Thymus (tissue), 11 donors: ENCODE measurements around the gene MS4A18. TPM values are rescaled to one million over a fixed set of nuclear protein-coding genes. Genes with fewer than 3 reads are reported as not detected.

Experiments
- DNase-seq, 9 donors: peaks; one replicate each; pipeline ENCODE4 v3.0.0-alpha.2; 2013; ENCODE audit warnings: low spot score in 9 of 9, low read depth in 6 of 9, missing footprints in 1 of 9
- H3K27ac ChIP-seq, 2 donors: one replicate each; pipeline ENCODE4 v1.5.1; 2013; ENCODE audit warnings: control low read depth in 1 of 2, low read depth in 1 of 2, low read length in 1 of 2, mild to moderate bottlenecking in 1 of 2, moderate library complexity in 1 of 2
- H3K27me3 ChIP-seq, 2 donors: one replicate each; pipeline ENCODE4 v1.5.1; 2013; ENCODE audit warnings: low read length in 1 of 2; ENCODE audit not compliant: control insufficient read depth in 2 of 2, insufficient read depth in 1 of 2
- H3K36me3 ChIP-seq, 2 donors: one replicate each; pipeline ENCODE4 v1.5.1; 2013; ENCODE audit warnings: low read length in 1 of 2, mild to moderate bottlenecking in 1 of 2, moderate library complexity in 1 of 2; ENCODE audit not compliant: control insufficient read depth in 2 of 2, insufficient read depth in 2 of 2
- H3K4me1 ChIP-seq, 2 donors: one replicate each; pipeline ENCODE4 v1.5.1; 2013; ENCODE audit warnings: low read length in 2 of 2; ENCODE audit not compliant: control insufficient read depth in 2 of 2, insufficient read depth in 2 of 2
- H3K4me3 ChIP-seq, 2 donors: one replicate each; pipeline ENCODE4 v1.5.1; 2013; ENCODE audit warnings: low read length in 2 of 2, control low read depth in 1 of 2, mild to moderate bottlenecking in 1 of 2
- H3K9me3 ChIP-seq, 2 donors: one replicate each; pipeline ENCODE4 v1.5.1; 2013; ENCODE audit warnings: low read length in 1 of 2, mild to moderate bottlenecking in 1 of 2; ENCODE audit not compliant: control insufficient read depth in 2 of 2, insufficient read depth in 1 of 2
- WGBS: extraction: QIAGEN DNeasy Blood & Tissue Kit; methylation state at CpG from one replicate; pipeline ENCODE4 v1.1.7; 2013; 5-methylcytosine and 5-hydroxymethylcytosine counted together
- polyA plus RNA-seq: library from polyadenylated mRNA; stranded (reverse); fragments of 200-250 nt; gene quantifications from one replicate; pipeline ENCODE4 v1.2.3, GENCODE V29; 2013
- total RNA-seq: library from RNA; stranded (reverse); fragments of 120-200 nt; gene quantifications from one replicate; pipeline ENCODE4 v1.2.4, GENCODE V29; 2013
- donor health status: healthy.

Gene MS4A18
- total and polyA plus RNA-seq, 2 donors = 0.07 TPM; not detected in 1

- WGBS = 70% methylated on average over 4 of the region's 4 CpGs
- Histone ChIP-seq H3K36me3 (no peaks in the 10 kb centered on the region), H3K4me3 (no peak overlapping the region), H3K27me3 (peaks cover 0 to 3% of the 10 kb centered on the region in 2 donors), H3K4me1 (peaks cover 0 to 17% of the 10 kb centered on the region in 2 donors), H3K9me3 (no peaks in the 10 kb centered on the region), H3K27ac (no peak overlapping the region)
- DNase-seq = no peak
Observed at GRCh38 chr11:60777106-60777505, 52.6 kb downstream of the MS4A18 start.

- peaks cover 0 to 16% of the 10 kb centered on the region in 2 donors for H3K4me1 ChIP-seq
- WGBS = 91% methylated on average over 2 of the region's 2 CpGs
Observed at GRCh38 chr11:60777572-60777971, 53.1 kb downstream of the MS4A18 start.

GRCh38 chr11:60780065-60780464 is 55.5 kb downstream of the MS4A18 start:
- no peak overlapping the region for H3K27ac ChIP-seq
- DNase-seq = no peak
- no peak overlapping the region for H3K4me3 ChIP-seq
- peaks cover 0 to 8% of the 10 kb centered on the region in 2 donors for H3K4me1 ChIP-seq
- peaks cover 0 to 3% of the 10 kb centered on the region in 2 donors for H3K27me3 ChIP-seq
- no peaks in the 10 kb centered on the region for H3K36me3 ChIP-seq
- no peaks in the 10 kb centered on the region for H3K9me3 ChIP-seq
- 88% methylated on average over 2 of the region's 2 CpGs for WGBS

More at GRCh38 chr11:60777572-60777971, 53.1 kb downstream of the MS4A18 start:
- peaks cover 0 to 3% of the 10 kb centered on the region in 2 donors for H3K27me3 ChIP-seq
- no peak for DNase-seq
- no peaks in the 10 kb centered on the region for H3K9me3 ChIP-seq
- H3K27ac ChIP-seq = no peak overlapping the region
- H3K36me3 ChIP-seq = no peaks in the 10 kb centered on the region
- H3K4me3 ChIP-seq = no peak overlapping the region

GRCh38 chr11:60780774-60781173 is 56.3 kb downstream of the MS4A18 start:
- Histone ChIP-seq H3K36me3 (no peaks in the 10 kb centered on the region), H3K27ac (no peak overlapping the region), H3K4me1 (peaks cover 0 to 4% of the 10 kb centered on the region in 2 donors), H3K27me3 (peaks cover 0 to 3% of the 10 kb centered on the region in 2 donors), H3K9me3 (no peaks in the 10 kb centered on the region), H3K4me3 (no peak overlapping the region)
- no peak for DNase-seq

GRCh38 chr11:60781286-60781980 is 56.9 kb downstream of the MS4A18 start:
- DNase-seq = no peak
- WGBS = 91% methylated on average over 7 of the region's 7 CpGs

GRCh38 chr11:60781981-60782316 is 57.4 kb downstream of the MS4A18 start:
- no peak overlapping the region for H3K4me3 ChIP-seq
- DNase-seq = no peak
- H3K27ac ChIP-seq = no peak overlapping the region
- no peaks in the 10 kb centered on the region for H3K36me3 ChIP-seq
- H3K27me3 ChIP-seq = peaks cover 0 to 3% of the 10 kb centered on the region in 2 donors
- H3K4me1 ChIP-seq = peaks cover 0 to 5% of the 10 kb centered on the region in 2 donors
- WGBS = 96% methylated on average over 4 of the region's 4 CpGs
- H3K9me3 ChIP-seq = no peaks in the 10 kb centered on the region

More at GRCh38 chr11:60781286-60781980, 56.9 kb downstream of the MS4A18 start:
- Histone ChIP-seq H3K4me3 (no peak overlapping the region), H3K27me3 (peaks cover 0 to 3% of the 10 kb centered on the region in 2 donors), H3K9me3 (no peaks in the 10 kb centered on the region), H3K4me1 (peaks cover 0 to 1% of the 10 kb centered on the region in 2 donors), H3K27ac (no peak overlapping the region), H3K36me3 (no peaks in the 10 kb centered on the region)

GRCh38 chr11:60782393-60783140 is 58.0 kb downstream of the MS4A18 start:
- WGBS = 92% methylated on average over 12 of the region's 12 CpGs
- H3K36me3 ChIP-seq = no peaks in the 10 kb centered on the region
- no peak overlapping the region for H3K27ac ChIP-seq
- H3K9me3 ChIP-seq = no peaks in the 10 kb centered on the region
- H3K27me3 ChIP-seq = peaks cover 0 to 3% of the 10 kb centered on the region in 2 donors
- no peak for DNase-seq
- no peak overlapping the region for H3K4me3 ChIP-seq
- peaks cover 0 to 5% of the 10 kb centered on the region in 2 donors for H3K4me1 ChIP-seq

- peaks cover 0 to 3% of the 10 kb centered on the region in 2 donors for H3K27me3 ChIP-seq
- peaks cover 0 to 5% of the 10 kb centered on the region in 2 donors for H3K4me1 ChIP-seq
- H3K4me3 ChIP-seq = no peak overlapping the region
- H3K9me3 ChIP-seq = no peaks in the 10 kb centered on the region
- no peak for DNase-seq
- no peaks in the 10 kb centered on the region for H3K36me3 ChIP-seq
- H3K27ac ChIP-seq = no peak overlapping the region
- WGBS = 97% methylated on average over 8 of the region's 8 CpGs
Observed at GRCh38 chr11:60783141-60783484, 58.6 kb downstream of the MS4A18 start.

GRCh38 chr11:60783911-60784310 is 59.4 kb downstream of the MS4A18 start:
- 96% methylated on average over 7 of the region's 7 CpGs for WGBS
- Histone ChIP-seq H3K4me1 (peaks cover 0 to 5% of the 10 kb centered on the region in 2 donors), H3K4me3 (no peak overlapping the region), H3K27me3 (peaks cover 0 to 3% of the 10 kb centered on the region in 2 donors), H3K36me3 (no peaks in the 10 kb centered on the region), H3K9me3 (no peaks in the 10 kb centered on the region), H3K27ac (no peak overlapping the region)
- DNase-seq = no peak
